ENCODE measurements around the gene CGAS. TPM values are rescaled to one million over a fixed set of nuclear protein-coding genes. Genes with fewer than 3 reads are reported as not detected.

Gene CGAS
- total RNA-seq, 1 donor from 2014 or later = 0.16 TPM

GRCh38 chr6:73377225-73377624 is 74.9 kb downstream of the CGAS start:
- H3K4me1 ChIP-seq (ENCODE audit: insufficient read depth, low read length) = no peaks in the 10 kb centered on the region
- H3K4me2 ChIP-seq (ENCODE audit: low read length) = no peak overlapping the region
- H3K27ac Mint-ChIP-seq (ENCODE audit: unreplicated experiment) = no peak overlapping the region
- no peaks in the 10 kb centered on the region for H3K36me3 Mint-ChIP-seq (ENCODE audit: low read depth, unreplicated experiment)
- no peak for TF ChIP-seq EZH2 (IDR thresholded peaks at IDR 0.05; ENCODE audit: insufficient read depth, low read length)
- no peak for TF ChIP-seq CTCF (IDR thresholded peaks at IDR 0.05; ENCODE audit: insufficient read depth, low read depth, low read length)
- H3K27me3 ChIP-seq (ENCODE audit: insufficient read depth, low read length) = no peaks in the 10 kb centered on the region
- H3K4me1 Mint-ChIP-seq (ENCODE audit: low read depth, unreplicated experiment) = no peaks in the 10 kb centered on the region
- H3K9ac ChIP-seq (ENCODE audit: low read length) = no peak overlapping the region
- H3K4me3 Mint-ChIP-seq (ENCODE audit: unreplicated experiment) = no peak overlapping the region
- H3K9me3 ChIP-seq (ENCODE audit: insufficient read depth, low read depth, low read length) = no peaks in the 10 kb centered on the region
- H3K79me2 ChIP-seq (ENCODE audit: insufficient read depth, low read length) = no peaks in the 10 kb centered on the region
- no peaks in the 10 kb centered on the region for H4K20me1 ChIP-seq (ENCODE audit: insufficient read depth, low read length)
- no peak overlapping the region for H3K4me3 ChIP-seq (ENCODE audit: insufficient read depth, low read depth, low read length)
- H2AFZ ChIP-seq (ENCODE audit: low read depth, low read length) = no peak overlapping the region
- H3K27ac ChIP-seq (ENCODE audit: low read depth, low read length) = no peak overlapping the region
- H3K36me3 ChIP-seq (ENCODE audit: insufficient read depth, low read length) = no peaks in the 10 kb centered on the region
- no peaks in the 10 kb centered on the region for H3K9me3 Mint-ChIP-seq (ENCODE audit: unreplicated experiment)
- FAIRE-seq = no peak
- no peak for DNase-seq (ENCODE audit: low read depth)
- no peaks in the 10 kb centered on the region for H3K27me3 Mint-ChIP-seq (ENCODE audit: low read depth, unreplicated experiment)

- DNase-seq (ENCODE audit: low read depth) = no peak
- Histone ChIP-seq H3K4me3 (ENCODE audit: insufficient read depth, low read depth, low read length) (no peak overlapping the region), H3K79me2 (ENCODE audit: insufficient read depth, low read length) (no peaks in the 10 kb centered on the region), H3K4me2 (ENCODE audit: low read length) (no peak overlapping the region), H3K9me3 (ENCODE audit: insufficient read depth, low read depth, low read length) (no peaks in the 10 kb centered on the region), H4K20me1 (ENCODE audit: insufficient read depth, low read length) (no peaks in the 10 kb centered on the region), H3K27ac (ENCODE audit: low read depth, low read length) (no peak overlapping the region), H3K9ac (ENCODE audit: low read length) (no peak overlapping the region), H3K4me1 (ENCODE audit: insufficient read depth, low read length) (no peaks in the 10 kb centered on the region), H2AFZ (ENCODE audit: low read depth, low read length) (no peak overlapping the region), H3K27me3 (ENCODE audit: insufficient read depth, low read length) (no peaks in the 10 kb centered on the region), H3K36me3 (ENCODE audit: insufficient read depth, low read length) (no peaks in the 10 kb centered on the region)
- FAIRE-seq = no peak
- no peak overlapping the region for H3K27ac Mint-ChIP-seq (ENCODE audit: unreplicated experiment)
- H3K4me3 Mint-ChIP-seq (ENCODE audit: unreplicated experiment) = no peak overlapping the region
- TF ChIP-seq CTCF (IDR thresholded peaks at IDR 0.05; ENCODE audit: insufficient read depth, low read depth, low read length) = no peak
- no peak for TF ChIP-seq EZH2 (IDR thresholded peaks at IDR 0.05; ENCODE audit: insufficient read depth, low read length)
- H3K27me3 Mint-ChIP-seq (ENCODE audit: low read depth, unreplicated experiment) = no peaks in the 10 kb centered on the region
- no peaks in the 10 kb centered on the region for H3K4me1 Mint-ChIP-seq (ENCODE audit: low read depth, unreplicated experiment)
- no peaks in the 10 kb centered on the region for H3K36me3 Mint-ChIP-seq (ENCODE audit: low read depth, unreplicated experiment)
- H3K9me3 Mint-ChIP-seq (ENCODE audit: unreplicated experiment) = peaks cover 3% of the 10 kb centered on the region
These were observed 76.9 kb downstream of the CGAS start for GRCh38 chr6:73375216-73375615.

Other genes with a start within 250 kb of the CGAS start
- gene KHDC1L, start 226.8 kb downstream of the CGAS start, total RNA-seq = not detected in 2 replicates
- 2.5 and 2.9 TPM in 2 replicates for gene KHDC1, start 189.1 kb downstream of the CGAS start, total RNA-seq
- gene DPPA5, start 98.0 kb downstream of the CGAS start, total RNA-seq = not detected in 2 replicates
- not detected in 2 replicates for gene KHDC3L, start 89.6 kb downstream of the CGAS start, total RNA-seq
- gene OOEP, start 82.4 kb downstream of the CGAS start, total RNA-seq = not detected in 2 replicates
- not detected in 2 replicates for gene DDX43, start 57.5 kb downstream of the CGAS start, total RNA-seq
- 15.5 and 17.6 TPM in 2 replicates for gene MTO1, start 9.4 kb upstream of the CGAS start, total RNA-seq
- gene EEF1A1, start 68.7 kb upstream of the CGAS start, total RNA-seq = 7,239 and 8,216 TPM in 2 replicates
- gene SLC17A5, start 201.7 kb upstream of the CGAS start, total RNA-seq = 25.5 and 30.6 TPM in 2 replicates
- 18.3 and 22.9 TPM in 2 replicates for gene CD109, start 243.9 kb upstream of the CGAS start, total RNA-seq